ENCODE measurements around the gene PDE2A.

The PDE2A gene

DNA sequence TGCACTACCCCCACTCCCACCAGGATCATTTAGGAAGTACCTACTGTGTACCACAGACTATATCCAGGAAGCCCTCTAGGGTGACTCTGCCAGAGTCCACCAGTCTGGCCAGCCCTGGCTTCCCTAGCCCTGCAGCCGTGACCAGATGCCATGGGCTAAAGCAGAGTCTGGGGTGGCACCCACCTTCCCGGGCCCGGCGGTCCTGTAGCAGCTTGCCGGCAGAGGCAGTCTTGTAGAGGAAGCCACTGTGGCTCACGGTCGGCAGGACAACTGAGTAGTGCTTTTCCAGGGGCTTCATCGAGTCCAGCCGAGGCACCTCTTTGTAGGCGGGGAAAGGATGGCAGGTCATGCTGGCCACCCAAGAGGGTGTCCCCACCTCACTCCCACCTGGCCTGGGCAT lies 27.2 kb upstream of the PDE2A start:
- no peak overlapping the region for H3K4me3 ChIP-seq (replicated peaks; ENCODE audit: low read depth, low read length)

DNA sequence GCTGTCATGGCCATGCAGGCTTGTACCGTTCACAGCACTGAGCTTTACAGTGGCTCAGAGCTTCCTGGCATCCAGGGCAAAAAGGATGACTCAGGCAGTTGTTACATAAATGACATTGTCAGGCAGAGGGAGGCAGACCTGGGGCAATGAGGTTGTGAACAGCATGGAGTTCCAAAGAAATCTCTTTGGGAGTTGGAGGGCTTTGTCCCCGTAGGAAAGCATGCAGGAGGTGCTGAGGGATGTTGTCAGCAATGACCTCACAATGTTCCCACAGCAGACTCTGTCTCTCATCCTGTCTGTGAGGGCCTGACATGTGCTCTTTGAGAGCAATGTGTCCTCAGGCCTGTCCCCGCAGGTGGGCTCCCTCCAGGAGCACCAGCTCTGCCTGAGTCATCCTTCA lies 25.9 kb upstream of the PDE2A start:
- no peak for DNase-seq (ENCODE audit: extremely low read depth, low read depth)

More for the DNA sequence above, 27.2 kb upstream of the PDE2A start:
- TF ChIP-seq, protein P1, sequence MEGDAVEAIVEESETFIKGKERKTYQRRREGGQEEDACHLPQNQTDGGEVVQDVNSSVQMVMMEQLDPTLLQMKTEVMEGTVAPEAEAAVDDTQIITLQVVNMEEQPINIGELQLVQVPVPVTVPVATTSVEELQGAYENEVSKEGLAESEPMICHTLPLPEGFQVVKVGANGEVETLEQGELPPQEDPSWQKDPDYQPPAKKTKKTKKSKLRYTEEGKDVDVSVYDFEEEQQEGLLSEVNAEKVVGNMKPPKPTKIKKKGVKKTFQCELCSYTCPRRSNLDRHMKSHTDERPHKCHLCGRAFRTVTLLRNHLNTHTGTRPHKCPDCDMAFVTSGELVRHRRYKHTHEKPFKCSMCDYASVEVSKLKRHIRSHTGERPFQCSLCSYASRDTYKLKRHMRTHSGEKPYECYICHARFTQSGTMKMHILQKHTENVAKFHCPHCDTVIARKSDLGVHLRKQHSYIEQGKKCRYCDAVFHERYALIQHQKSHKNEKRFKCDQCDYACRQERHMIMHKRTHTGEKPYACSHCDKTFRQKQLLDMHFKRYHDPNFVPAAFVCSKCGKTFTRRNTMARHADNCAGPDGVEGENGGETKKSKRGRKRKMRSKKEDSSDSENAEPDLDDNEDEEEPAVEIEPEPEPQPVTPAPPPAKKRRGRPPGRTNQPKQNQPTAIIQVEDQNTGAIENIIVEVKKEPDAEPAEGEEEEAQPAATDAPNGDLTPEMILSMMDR (IDR thresholded peaks at IDR 0.05; ENCODE audit: low read depth, low read length, missing control alignments) = no peak
- no peak for DNase-seq (ENCODE audit: extremely low read depth, low read depth)

DNA sequence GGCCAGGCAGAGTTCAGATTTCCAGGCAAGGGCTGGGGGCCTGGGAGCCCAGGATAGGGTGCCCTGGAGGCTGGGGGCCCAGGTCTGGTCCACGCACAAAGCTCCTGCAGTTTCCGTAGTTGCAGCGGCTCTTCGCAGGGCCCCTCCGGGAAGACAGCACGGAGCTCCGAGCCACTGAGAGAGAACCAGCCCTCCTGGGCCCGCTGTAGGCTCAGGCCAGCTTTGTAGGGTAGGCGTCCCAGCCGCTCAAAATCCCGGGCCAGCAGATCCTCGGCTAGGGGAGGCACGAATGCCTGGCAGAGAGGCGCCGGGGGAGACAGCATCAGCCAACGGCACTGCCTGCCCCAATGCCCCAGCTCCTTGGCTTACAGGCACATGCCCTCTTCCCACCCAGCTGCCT lies 23.6 kb upstream of the PDE2A start:
- TF ChIP-seq, protein P1 (IDR thresholded peaks at IDR 0.05; ENCODE audit: low read depth, low read length, missing control alignments) = no peak
- no peak overlapping the region for H3K4me3 ChIP-seq (replicated peaks; ENCODE audit: low read depth, low read length)
- no peak for DNase-seq (ENCODE audit: extremely low read depth, low read depth)

More for the DNA sequence above, 25.9 kb upstream of the PDE2A start:
- H3K4me3 ChIP-seq (replicated peaks; ENCODE audit: low read depth, low read length) = no peak overlapping the region
- TF ChIP-seq, protein P1 (IDR thresholded peaks at IDR 0.05; ENCODE audit: low read depth, low read length, missing control alignments) = no peak

DNA sequence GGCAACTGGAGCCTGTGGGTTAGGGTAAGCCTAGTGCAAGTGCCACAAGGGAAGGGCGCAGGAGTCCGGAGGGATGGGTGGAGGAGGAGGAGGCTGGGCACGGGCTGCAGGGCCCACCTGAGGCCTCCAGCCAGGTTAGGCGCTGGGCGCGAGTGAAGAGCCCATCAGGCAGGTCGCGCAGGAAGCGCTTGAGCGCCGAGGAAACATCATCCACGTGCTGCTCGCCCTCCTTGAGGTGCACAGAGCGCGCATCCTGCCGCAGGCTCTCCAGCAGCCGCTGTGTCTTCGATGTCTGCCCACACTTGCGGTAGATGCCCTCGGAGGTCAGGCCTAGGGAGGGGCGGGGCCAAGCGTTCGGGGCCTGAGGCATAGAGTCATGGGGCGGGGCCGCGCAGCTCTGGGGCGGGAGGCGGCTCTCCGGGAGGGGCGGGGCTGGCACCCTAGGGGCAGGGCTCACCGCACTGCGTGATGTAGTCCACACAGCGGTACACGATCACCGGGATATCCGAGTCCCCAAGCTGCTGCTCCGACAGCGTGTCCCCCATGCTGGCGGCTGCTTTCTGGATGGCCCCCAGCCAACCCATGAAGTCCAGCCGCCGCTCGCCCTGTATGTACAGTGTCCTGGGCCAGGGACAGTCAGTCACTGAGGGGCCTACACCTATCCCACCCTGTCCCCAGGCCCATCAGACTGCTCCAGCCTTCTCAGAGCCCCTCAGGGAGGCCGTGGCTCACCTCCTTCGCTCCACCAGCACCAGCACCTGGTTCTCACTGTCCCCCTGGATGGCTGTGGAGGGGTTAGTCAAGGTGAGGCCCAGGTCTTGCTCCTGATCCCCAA lies 22.9 kb upstream of the PDE2A start:
- H3K4me3 ChIP-seq (replicated peaks; ENCODE audit: low read depth, low read length) = no peak overlapping the region
- TF ChIP-seq, protein P1 (IDR thresholded peaks at IDR 0.05; ENCODE audit: low read depth, low read length, missing control alignments) = no peak
- DNase-seq (ENCODE audit: extremely low read depth, low read depth) = no peak

DNA sequence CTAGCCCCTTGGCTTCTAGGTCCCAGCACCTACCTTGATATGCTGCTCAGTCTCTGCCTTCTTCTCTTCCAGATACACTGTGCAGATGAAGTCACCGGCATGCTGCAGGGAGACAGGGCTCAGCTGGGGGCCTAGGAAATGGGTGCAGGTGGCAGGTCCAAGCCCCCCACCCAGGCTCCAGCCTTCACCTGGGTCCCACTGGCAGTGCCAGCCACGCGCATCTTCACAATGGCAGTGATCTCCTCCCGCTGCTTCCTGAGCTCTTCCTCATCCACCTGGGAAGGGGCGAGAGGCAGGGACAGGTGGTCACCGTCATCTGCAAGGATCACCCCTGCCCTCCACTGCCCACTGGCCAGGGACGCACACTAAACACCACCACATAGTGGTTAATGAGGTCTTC lies 21.1 kb upstream of the PDE2A start:
- DNase-seq (ENCODE audit: extremely low read depth, low read depth) = no peak
- H3K4me3 ChIP-seq (replicated peaks; ENCODE audit: low read depth, low read length) = no peak overlapping the region
- TF ChIP-seq, protein P1 (IDR thresholded peaks at IDR 0.05; ENCODE audit: low read depth, low read length, missing control alignments) = no peak

DNA sequence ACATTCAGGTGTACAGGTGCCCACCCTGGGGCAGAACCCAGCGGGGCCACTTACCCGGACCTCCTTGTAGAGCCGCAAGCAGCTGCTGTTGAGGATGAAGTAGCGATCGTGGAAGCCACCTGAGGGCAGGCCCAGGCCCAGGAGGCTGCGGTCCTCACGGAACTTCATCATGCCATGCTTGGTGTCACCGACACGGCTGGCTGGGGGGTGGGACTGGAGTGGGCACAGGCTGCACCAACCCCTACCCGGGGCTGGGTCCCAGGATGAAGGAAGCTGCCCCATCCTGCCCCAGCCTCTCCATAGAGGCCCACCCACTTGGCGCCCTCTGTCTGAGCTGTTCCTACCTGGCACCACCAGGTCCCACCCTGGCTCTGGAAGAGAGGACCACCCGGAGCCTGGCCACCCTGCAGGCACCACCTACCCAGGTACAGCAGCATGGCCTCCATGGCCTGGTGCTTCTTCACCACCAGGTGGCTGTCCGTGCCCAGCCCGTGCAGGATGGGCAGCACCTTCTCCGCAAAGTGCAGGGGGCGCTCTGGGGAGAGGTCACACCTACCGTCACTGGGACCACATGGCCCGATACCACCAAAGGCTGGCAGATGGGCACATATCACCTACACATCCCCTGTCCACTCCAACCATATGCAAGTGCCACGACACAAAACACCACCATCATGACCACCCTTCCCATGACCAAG lies 19.2 kb upstream of the PDE2A start:
- H3K4me3 ChIP-seq (replicated peaks; ENCODE audit: low read depth, low read length) = no peak overlapping the region
- TF ChIP-seq, protein P1 (IDR thresholded peaks at IDR 0.05; ENCODE audit: low read depth, low read length, missing control alignments) = no peak
- no peak for DNase-seq (ENCODE audit: extremely low read depth, low read depth)
